Muscle layer of duodenum (tissue), 2 donors: Measurements from ENCODE around the gene LRP1-AS.

Source experiments
- H3K27ac ChIP-seq: one replicate; pipeline ENCODE4 v1.7.0; 2013; ENCODE audit warnings: mild to moderate bottlenecking, low read length
- H3K27me3 ChIP-seq: one replicate; pipeline ENCODE4 v1.7.0; 2013; ENCODE audit warnings: low read depth, mild to moderate bottlenecking, control low read depth, low read length
- H3K36me3 ChIP-seq, 2 donors: one replicate each; pipeline ENCODE4 v1.7.0; 2013; ENCODE audit warnings: low read length in 2 of 2, control low read depth in 1 of 2, mild to moderate bottlenecking in 1 of 2; ENCODE audit not compliant: insufficient read depth in 2 of 2, control insufficient read depth in 1 of 2
- H3K4me1 ChIP-seq, 2 donors: one replicate each; pipeline ENCODE4 v1.7.0; 2013; ENCODE audit warnings: low read length in 2 of 2, mild to moderate bottlenecking in 2 of 2, control low read depth in 1 of 2, moderate library complexity in 1 of 2; ENCODE audit not compliant: insufficient read depth in 2 of 2, control insufficient read depth in 1 of 2
- H3K4me3 ChIP-seq, 2 donors: one replicate each; pipeline ENCODE4 v1.7.0; 2013; ENCODE audit warnings: low read length in 2 of 2, low read depth in 1 of 2, mild to moderate bottlenecking in 1 of 2
- H3K9me3 ChIP-seq, 2 donors: one replicate each; pipeline ENCODE4 v1.7.0; 2013; ENCODE audit warnings: low read length in 2 of 2, control low read depth in 1 of 2, mild to moderate bottlenecking in 1 of 2; ENCODE audit not compliant: control insufficient read depth in 1 of 2
- donor health status: healthy.

Gene LRP1-AS

GRCh38 chr12:57178213-57178612, 30.8 kb upstream of the LRP1-AS start:
- Histone ChIP-seq H3K4me1 (no peaks in the 10 kb centered on the region), H3K27ac (no peak overlapping the region), H3K9me3 (no peaks in the 10 kb centered on the region), H3K36me3 (peaks cover 57 to 84% of the 10 kb centered on the region in 2 donors), H3K27me3 (no peaks in the 10 kb centered on the region), H3K4me3 (no peak overlapping the region)

DNA sequence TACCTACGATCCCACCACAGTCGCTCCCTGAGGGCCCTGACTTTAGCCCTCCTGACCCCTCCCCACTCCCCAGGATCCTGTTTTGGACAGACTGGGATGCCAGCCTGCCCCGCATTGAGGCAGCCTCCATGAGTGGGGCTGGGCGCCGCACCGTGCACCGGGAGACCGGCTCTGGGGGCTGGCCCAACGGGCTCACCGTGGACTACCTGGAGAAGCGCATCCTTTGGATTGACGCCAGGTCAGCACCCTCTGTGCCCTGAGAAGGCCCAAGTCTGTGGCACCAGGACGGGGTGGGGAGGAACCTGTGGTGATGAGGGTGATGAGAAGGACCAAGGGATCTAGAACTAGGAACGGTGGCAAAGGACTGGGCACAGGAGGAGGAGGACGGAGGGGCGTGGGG, 29.9 kb upstream of the LRP1-AS start:
- Histone ChIP-seq H3K9me3 (no peaks in the 10 kb centered on the region), H3K27me3 (no peaks in the 10 kb centered on the region), H3K27ac (no peak overlapping the region), H3K4me3 (no peak overlapping the region), H3K36me3 (peaks cover 60 to 86% of the 10 kb centered on the region in 2 donors), H3K4me1 (no peaks in the 10 kb centered on the region)

DNA sequence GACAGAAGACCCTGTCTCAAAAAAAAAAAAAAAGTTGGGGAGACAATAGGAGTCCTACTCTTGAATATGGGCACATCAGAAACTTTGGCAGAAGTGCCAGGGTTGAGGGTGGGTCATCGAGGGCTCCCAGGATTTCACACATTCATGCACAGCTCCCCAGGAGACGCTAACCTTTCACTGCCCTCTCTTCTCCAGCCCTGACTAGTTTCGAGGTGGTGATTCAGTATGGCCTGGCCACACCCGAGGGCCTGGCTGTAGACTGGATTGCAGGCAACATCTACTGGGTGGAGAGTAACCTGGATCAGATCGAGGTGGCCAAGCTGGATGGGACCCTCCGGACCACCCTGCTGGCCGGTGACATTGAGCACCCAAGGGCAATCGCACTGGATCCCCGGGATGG, 29.4 kb upstream of the LRP1-AS start:
- H3K27me3 ChIP-seq, result no peaks in the 10 kb centered on the region
- no peak overlapping the region for H3K27ac ChIP-seq
- no peak overlapping the region for H3K4me3 ChIP-seq
- H3K4me1 ChIP-seq, result no peaks in the 10 kb centered on the region
- no peaks in the 10 kb centered on the region for H3K9me3 ChIP-seq
- H3K36me3 ChIP-seq, result peaks cover 59 to 83% of the 10 kb centered on the region in 2 donors

DNA sequence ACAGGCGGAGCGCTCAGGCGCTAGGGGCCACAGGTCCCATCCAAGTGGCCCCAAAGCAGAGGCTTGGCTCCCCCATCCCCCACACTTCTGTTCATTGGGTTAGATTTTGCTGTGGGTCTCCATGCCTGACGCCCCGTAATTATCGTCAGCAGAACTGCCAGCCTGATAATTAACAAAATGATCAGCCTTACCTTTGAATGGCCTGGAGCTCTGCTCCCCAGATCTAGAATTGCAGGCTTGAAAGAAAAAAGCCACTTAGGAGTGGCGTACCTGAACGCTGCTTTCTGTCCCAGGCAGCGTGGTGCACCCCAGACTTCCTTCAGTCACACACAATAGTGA, 28.7 kb upstream of the LRP1-AS start:
- no peaks in the 10 kb centered on the region for H3K9me3 ChIP-seq
- H3K27ac ChIP-seq, result no peak overlapping the region
- peaks cover 51 to 77% of the 10 kb centered on the region in 2 donors for H3K36me3 ChIP-seq

GRCh38 chr12:57175428-57176138, 28.2 kb upstream of the LRP1-AS start:
- no peak overlapping the region for H3K27ac ChIP-seq
- peaks cover 49 to 77% of the 10 kb centered on the region in 2 donors for H3K36me3 ChIP-seq
- no peak overlapping the region for H3K4me3 ChIP-seq
- H3K4me1 ChIP-seq, result peaks cover 0 to 7% of the 10 kb centered on the region in 2 donors
- H3K27me3 ChIP-seq, result no peaks in the 10 kb centered on the region
- no peaks in the 10 kb centered on the region for H3K9me3 ChIP-seq

More for the DNA sequence above, 28.7 kb upstream of the LRP1-AS start:
- peaks cover 0 to 2% of the 10 kb centered on the region in 2 donors for H3K4me1 ChIP-seq
- H3K27me3 ChIP-seq, result no peaks in the 10 kb centered on the region
- no peak overlapping the region for H3K4me3 ChIP-seq

GRCh38 chr12:57173683-57174082, 26.3 kb upstream of the LRP1-AS start:
- Histone ChIP-seq H3K4me3 (no peak overlapping the region), H3K36me3 (peaks cover 45 to 74% of the 10 kb centered on the region in 2 donors), H3K27me3 (no peaks in the 10 kb centered on the region), H3K9me3 (no peaks in the 10 kb centered on the region), H3K27ac (no peak overlapping the region), H3K4me1 (peaks cover 0 to 7% of the 10 kb centered on the region in 2 donors)

DNA sequence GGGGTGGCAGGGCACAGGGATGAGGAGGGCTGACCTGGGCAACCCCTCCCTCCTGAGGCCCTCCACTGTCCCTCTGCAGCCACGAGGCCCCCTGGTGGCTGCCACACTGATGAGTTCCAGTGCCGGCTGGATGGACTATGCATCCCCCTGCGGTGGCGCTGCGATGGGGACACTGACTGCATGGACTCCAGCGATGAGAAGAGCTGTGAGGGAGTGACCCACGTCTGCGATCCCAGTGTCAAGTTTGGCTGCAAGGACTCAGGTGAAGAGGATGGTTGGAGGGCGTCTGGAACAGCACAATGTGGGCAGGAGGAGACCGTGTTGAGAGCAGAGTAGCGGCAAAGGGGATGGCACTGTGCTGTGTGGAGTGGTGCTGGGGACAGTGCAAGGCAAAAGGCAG, 25.7 kb upstream of the LRP1-AS start:
- Histone ChIP-seq H3K4me1 (peaks cover 0 to 7% of the 10 kb centered on the region in 2 donors), H3K36me3 (peaks cover 43 to 75% of the 10 kb centered on the region in 2 donors), H3K9me3 (no peaks in the 10 kb centered on the region), H3K27ac (no peak overlapping the region), H3K27me3 (no peaks in the 10 kb centered on the region), H3K4me3 (no peak overlapping the region)

DNA sequence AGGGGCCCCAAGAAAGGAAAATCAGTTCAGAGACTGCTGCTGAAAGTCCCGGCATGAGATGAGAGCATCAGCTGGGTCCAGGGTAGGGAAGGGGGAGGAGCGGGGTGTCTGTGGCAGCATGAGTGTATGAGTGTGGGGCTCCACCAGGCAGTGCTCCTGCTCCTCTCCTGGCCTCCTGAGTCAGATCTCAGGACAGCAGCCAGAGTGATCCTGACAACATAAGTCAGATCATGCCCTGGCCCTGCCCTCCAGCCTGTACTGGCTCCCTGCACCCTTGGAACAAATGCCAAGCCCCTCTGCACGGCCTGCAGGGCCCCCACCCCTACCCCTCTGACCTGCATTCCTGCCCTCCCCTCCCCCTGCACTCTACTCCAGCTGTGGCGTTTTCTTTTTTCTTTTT, 24.2 kb upstream of the LRP1-AS start:
- Histone ChIP-seq H3K27ac (no peak overlapping the region), H3K36me3 (peaks cover 46 to 75% of the 10 kb centered on the region in 2 donors)

DNA sequence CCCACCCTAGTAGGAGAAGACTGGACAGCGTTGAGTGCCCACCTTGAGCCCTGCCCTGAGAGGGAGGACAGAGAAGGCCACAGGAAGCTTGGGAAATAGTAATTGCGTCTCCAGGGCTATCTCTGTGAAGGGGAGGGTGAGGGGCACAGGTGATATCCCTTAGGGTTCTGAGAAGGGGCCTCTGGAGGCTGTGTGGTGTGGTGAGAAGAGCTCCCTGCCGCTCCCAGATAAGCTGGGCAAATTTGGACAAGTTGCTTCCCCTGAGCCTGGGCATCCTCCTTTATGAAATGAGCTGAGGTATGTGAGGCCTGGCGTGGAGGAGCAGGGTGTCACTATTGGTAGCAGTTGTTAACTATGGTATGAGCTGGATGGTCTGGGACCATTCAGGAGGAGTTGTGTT, 23.5 kb upstream of the LRP1-AS start:
- no peaks in the 10 kb centered on the region for H3K9me3 ChIP-seq
- H3K36me3 ChIP-seq, result peaks cover 42 to 76% of the 10 kb centered on the region in 2 donors
- H3K27me3 ChIP-seq, result no peaks in the 10 kb centered on the region
- no peak overlapping the region for H3K4me3 ChIP-seq
- no peak overlapping the region for H3K27ac ChIP-seq
- peaks cover 0 to 7% of the 10 kb centered on the region in 2 donors for H3K4me1 ChIP-seq

More for the DNA sequence above, 24.2 kb upstream of the LRP1-AS start:
- peaks cover 0 to 7% of the 10 kb centered on the region in 2 donors for H3K4me1 ChIP-seq
- no peaks in the 10 kb centered on the region for H3K27me3 ChIP-seq
- no peak overlapping the region for H3K4me3 ChIP-seq
- H3K9me3 ChIP-seq, result no peaks in the 10 kb centered on the region

DNA sequence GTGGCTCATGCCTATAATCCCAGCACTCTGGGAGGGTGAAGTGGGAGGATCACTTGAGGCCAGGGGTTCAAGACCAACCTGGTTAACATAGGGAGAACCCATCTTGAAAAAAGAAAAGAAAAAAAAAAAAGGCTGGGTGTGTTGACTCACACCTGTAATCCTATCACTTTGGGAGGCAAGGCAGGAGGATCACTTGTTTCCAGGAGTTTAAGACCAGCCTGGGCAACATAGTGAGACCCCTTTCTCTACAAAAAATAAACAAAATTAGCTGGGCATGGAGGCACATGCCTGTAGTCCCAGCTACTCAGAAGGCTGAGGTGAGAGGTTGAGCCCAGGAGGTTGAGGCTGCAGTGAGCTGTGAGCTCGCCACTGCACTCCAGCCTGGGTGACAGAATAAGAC, 23.0 kb upstream of the LRP1-AS start:
- Histone ChIP-seq H3K27me3 (no peaks in the 10 kb centered on the region), H3K4me3 (no peak overlapping the region), H3K4me1 (peaks cover 0 to 7% of the 10 kb centered on the region in 2 donors), H3K27ac (no peak overlapping the region), H3K9me3 (no peaks in the 10 kb centered on the region), H3K36me3 (peaks cover 45 to 78% of the 10 kb centered on the region in 2 donors)

DNA sequence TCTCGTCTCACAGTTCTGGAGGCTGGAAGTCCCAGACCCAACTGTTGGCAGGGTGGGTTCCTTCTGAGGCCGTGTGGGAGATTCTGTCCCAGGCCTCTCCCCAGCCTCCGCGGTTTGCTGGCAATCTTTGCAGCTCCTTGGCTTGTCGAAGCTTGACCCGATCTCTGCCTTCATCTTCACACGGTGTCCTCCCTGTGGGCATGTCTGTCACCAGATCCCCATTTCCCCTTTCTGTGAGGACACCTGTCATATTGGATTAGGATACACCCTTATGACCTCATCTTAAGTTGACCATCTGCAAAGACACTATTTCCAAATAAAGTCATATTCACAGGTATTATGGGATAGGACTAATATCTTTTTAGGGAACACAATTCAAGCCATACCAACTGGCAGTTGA, 22.6 kb upstream of the LRP1-AS start:
- H3K27me3 ChIP-seq, result no peaks in the 10 kb centered on the region
- peaks cover 0 to 7% of the 10 kb centered on the region in 2 donors for H3K4me1 ChIP-seq
- H3K9me3 ChIP-seq, result no peaks in the 10 kb centered on the region
- H3K27ac ChIP-seq, result no peak overlapping the region
- H3K36me3 ChIP-seq, result peaks cover 46 to 80% of the 10 kb centered on the region in 2 donors
- H3K4me3 ChIP-seq, result no peak overlapping the region
